ENCODE results near the gene CAMKK1. TPM values are rescaled to one million over a fixed set of nuclear protein-coding genes. Genes with fewer than 3 reads are reported as not detected.

CAMKK1 gene
- total and polyA plus RNA-seq, 4 donors = 3.8 to 14.9 (median 9.4) TPM

- no peak overlapping the region for H3K27ac ChIP-seq (ENCODE audit: low read depth in 1 of 2, low read length in 1 of 2)
- no peak overlapping the region for H3K9ac ChIP-seq (ENCODE audit: insufficient read depth in 1 of 2, low read length in 2 of 2)
- WGBS, 2 donors = 64 to 71% methylated on average over 6 of the region's 6 CpGs
- no peaks in the 10 kb centered on the region for H3K27me3 ChIP-seq (ENCODE audit: control insufficient read depth in 3 of 3, insufficient read depth in 3 of 3, low read length in 2 of 3)
- ATAC-seq (ENCODE audit: insufficient read depth, low FRiP score) (no peak), DNase-seq (peak in 2 of 3 donors; percentile 7 to 11)
- no peaks in the 10 kb centered on the region for H3K9me3 ChIP-seq (ENCODE audit: control insufficient read depth in 4 of 4, insufficient read depth in 3 of 4, low read length in 3 of 4)
- peaks cover 30 to 54% (median 40%) of the 10 kb centered on the region in 4 donors for H3K36me3 ChIP-seq (ENCODE audit: control insufficient read depth in 4 of 4, insufficient read depth in 4 of 4, low read length in 4 of 4)
- H3K4me1 ChIP-seq (ENCODE audit: control insufficient read depth in 5 of 5, insufficient read depth in 5 of 5, low read length in 5 of 5) = no peaks in the 10 kb centered on the region
- H3K4me3 ChIP-seq = no peak overlapping the region
- TF ChIP-seq CTCF (IDR thresholded peaks at IDR 0.05; ENCODE audit: control extremely low read depth, extremely low read depth) = no peak
Observed at GRCh38 chr17:3818786-3819185, 74.1 kb downstream of the CAMKK1 start.

- 92 to 93% methylated on average over 12 of the region's 12 CpGs for WGBS, 2 donors
- Histone ChIP-seq H3K27ac (ENCODE audit: low read depth in 1 of 2, low read length in 1 of 2) (no peak overlapping the region), H3K9ac (ENCODE audit: insufficient read depth in 1 of 2, low read length in 2 of 2) (no peak overlapping the region)
Observed at GRCh38 chr17:3817851-3818605, 74.8 kb downstream of the CAMKK1 start.

GRCh38 chr17:3815925-3816324, 76.9 kb downstream of the CAMKK1 start:
- Histone ChIP-seq H3K27ac (ENCODE audit: low read depth in 1 of 2, low read length in 1 of 2) (no peak overlapping the region), H3K4me1 (ENCODE audit: control insufficient read depth in 5 of 5, insufficient read depth in 5 of 5, low read length in 5 of 5) (no peaks in the 10 kb centered on the region), H3K9ac (ENCODE audit: insufficient read depth in 1 of 2, low read length in 2 of 2) (no peak overlapping the region), H3K9me3 (ENCODE audit: control insufficient read depth in 4 of 4, insufficient read depth in 3 of 4, low read length in 3 of 4) (no peaks in the 10 kb centered on the region), H3K4me3 (no peak overlapping the region), H3K36me3 (ENCODE audit: control insufficient read depth in 4 of 4, insufficient read depth in 4 of 4, low read length in 4 of 4) (peaks cover 34 to 46% (median 41%) of the 10 kb centered on the region in 4 donors), H3K27me3 (ENCODE audit: control insufficient read depth in 3 of 3, insufficient read depth in 3 of 3, low read length in 2 of 3) (no peaks in the 10 kb centered on the region)
- ATAC-seq (ENCODE audit: insufficient read depth, low FRiP score) (no peak), DNase-seq (no peak)
- WGBS, 2 donors = 94 to 96% methylated on average over 7 of the region's 7 CpGs
- no peak for TF ChIP-seq CTCF (IDR thresholded peaks at IDR 0.05; ENCODE audit: control extremely low read depth, extremely low read depth)

More at GRCh38 chr17:3817851-3818605, 74.8 kb downstream of the CAMKK1 start:
- H3K4me1 ChIP-seq (ENCODE audit: control insufficient read depth in 5 of 5, insufficient read depth in 5 of 5, low read length in 5 of 5) = no peaks in the 10 kb centered on the region
- ATAC-seq (ENCODE audit: insufficient read depth, low FRiP score) (no peak), DNase-seq (no peak)
- H3K9me3 ChIP-seq (ENCODE audit: control insufficient read depth in 4 of 4, insufficient read depth in 3 of 4, low read length in 3 of 4) = no peaks in the 10 kb centered on the region
- TF ChIP-seq CTCF (IDR thresholded peaks at IDR 0.05; ENCODE audit: control extremely low read depth, extremely low read depth) = no peak
- no peak overlapping the region for H3K4me3 ChIP-seq
- peaks cover 31 to 58% (median 40%) of the 10 kb centered on the region in 4 donors for H3K36me3 ChIP-seq (ENCODE audit: control insufficient read depth in 4 of 4, insufficient read depth in 4 of 4, low read length in 4 of 4)
- H3K27me3 ChIP-seq (ENCODE audit: control insufficient read depth in 3 of 3, insufficient read depth in 3 of 3, low read length in 2 of 3) = no peaks in the 10 kb centered on the region
